Astrocyte of the cerebellum (primary cell): Measurements from ENCODE around the gene FGF1.

Source experiments
- DNase-seq: peaks from one replicate; pipeline ENCODE4 v3.0.0-alpha.2; 2011; ENCODE audit warnings: low read depth
- H3K4me3 ChIP-seq: 2 replicates; pipeline ENCODE4 v1.5.1; 2011; ENCODE audit warnings: mild to moderate bottlenecking, low read depth, low read length, moderate library complexity
- in situ Hi-C: cut with HindIII; loops from 2 replicates; pipeline ENCODE4 v1.10.0; 2017; ENCODE audit warnings: low sequenced_read_pairs
- TF ChIP-seq, protein P1 (sequence below): IDR thresholded peaks from 2 replicates; pipeline ENCODE4 v1.5.1; 2012; ENCODE audit warnings: low read length, low read depth, moderate library complexity, mild to moderate bottlenecking; ENCODE audit errors: missing control alignments

The FGF1 gene

DNA sequence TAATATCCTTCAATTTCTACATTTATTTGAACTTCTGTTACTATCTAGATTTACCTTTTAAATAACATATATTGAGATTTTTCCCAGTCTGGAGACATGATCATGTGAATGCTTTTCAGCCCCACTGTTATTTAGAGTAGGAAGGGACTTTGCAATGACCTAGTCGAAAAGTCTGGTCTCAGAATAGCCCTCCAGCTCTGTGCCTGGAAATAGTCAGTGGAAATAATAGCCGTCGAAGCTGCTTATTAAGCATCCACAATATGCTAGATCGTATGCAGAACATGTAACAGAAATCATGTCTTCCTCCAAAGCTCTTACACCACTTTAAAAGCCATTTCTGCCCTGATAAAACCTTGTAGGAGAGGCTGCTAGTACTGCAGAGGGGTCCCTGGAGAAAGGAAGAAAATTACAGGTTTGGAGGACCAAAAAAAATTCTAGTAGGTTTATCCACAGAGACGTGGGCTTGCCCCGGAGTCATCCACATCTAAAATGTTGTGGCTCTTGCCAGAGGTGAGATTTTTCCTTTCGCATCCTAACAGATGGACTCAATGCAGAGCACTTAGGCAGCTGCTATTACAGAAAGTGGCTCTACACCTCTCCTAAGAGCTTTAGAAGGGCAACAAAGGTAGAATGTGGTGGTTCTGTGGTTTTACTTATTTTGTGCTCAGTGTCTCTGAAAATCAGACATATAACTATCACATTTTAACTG is 2.5 kb upstream of the FGF1 start:
- in situ Hi-C loops, result loop anchor here (25.0 kb wide), 1 partner anchor 526 kb away; no protein-coding TSS in a partner anchor
- TF ChIP-seq, protein P1, sequence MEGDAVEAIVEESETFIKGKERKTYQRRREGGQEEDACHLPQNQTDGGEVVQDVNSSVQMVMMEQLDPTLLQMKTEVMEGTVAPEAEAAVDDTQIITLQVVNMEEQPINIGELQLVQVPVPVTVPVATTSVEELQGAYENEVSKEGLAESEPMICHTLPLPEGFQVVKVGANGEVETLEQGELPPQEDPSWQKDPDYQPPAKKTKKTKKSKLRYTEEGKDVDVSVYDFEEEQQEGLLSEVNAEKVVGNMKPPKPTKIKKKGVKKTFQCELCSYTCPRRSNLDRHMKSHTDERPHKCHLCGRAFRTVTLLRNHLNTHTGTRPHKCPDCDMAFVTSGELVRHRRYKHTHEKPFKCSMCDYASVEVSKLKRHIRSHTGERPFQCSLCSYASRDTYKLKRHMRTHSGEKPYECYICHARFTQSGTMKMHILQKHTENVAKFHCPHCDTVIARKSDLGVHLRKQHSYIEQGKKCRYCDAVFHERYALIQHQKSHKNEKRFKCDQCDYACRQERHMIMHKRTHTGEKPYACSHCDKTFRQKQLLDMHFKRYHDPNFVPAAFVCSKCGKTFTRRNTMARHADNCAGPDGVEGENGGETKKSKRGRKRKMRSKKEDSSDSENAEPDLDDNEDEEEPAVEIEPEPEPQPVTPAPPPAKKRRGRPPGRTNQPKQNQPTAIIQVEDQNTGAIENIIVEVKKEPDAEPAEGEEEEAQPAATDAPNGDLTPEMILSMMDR, result no peak
- H3K4me3 ChIP-seq, result no peak overlapping the region
- no peak for DNase-seq

DNA sequence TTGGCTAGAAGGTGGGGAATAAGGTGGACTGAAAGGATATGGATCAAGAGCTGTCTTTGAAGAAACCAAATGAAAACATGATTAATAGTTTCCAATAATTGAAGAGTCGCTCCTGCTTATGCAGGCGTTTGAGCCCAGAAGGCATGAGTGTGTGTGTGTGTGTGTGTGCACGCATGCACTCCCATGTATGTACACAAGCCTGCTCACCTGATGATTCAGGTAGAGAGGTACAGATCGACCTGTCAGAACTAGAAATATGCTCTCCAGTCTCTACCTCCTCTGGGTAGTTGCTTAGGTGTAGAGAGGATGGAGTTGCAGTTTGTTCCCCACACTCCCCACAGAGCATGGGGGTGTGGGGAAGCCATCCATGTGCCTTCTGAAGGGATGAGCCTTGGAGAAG is 1.1 kb upstream of the FGF1 start:
- no peak for DNase-seq
- H3K4me3 ChIP-seq, result no peak overlapping the region
- TF ChIP-seq, protein P1, result no peak
- in situ Hi-C loops, result loop anchor here (25.0 kb wide), 1 partner anchor 525 kb away; no protein-coding TSS in a partner anchor

- no peak overlapping the region for H3K4me3 ChIP-seq
- no peak for DNase-seq
- in situ Hi-C loops, result loop anchor here (25.0 kb wide), 1 partner anchor 524 kb away; no protein-coding TSS in a partner anchor
- TF ChIP-seq, protein P1, result no peak
These were observed 382 bp upstream of the FGF1 start for GRCh38 chr5:142686210-142686734.

- in situ Hi-C loops, result loop anchor here (25.0 kb wide), 1 partner anchor 522 kb away; no protein-coding TSS in a partner anchor
- DNase-seq, result no peak
- no peak overlapping the region for H3K4me3 ChIP-seq
- TF ChIP-seq, protein P1, result no peak
These were observed 1.3 kb downstream of the FGF1 start for GRCh38 chr5:142684508-142685041.

GRCh38 chr5:142683881-142684505 is 1.9 kb downstream of the FGF1 start:
- H3K4me3 ChIP-seq, result no peak overlapping the region
- in situ Hi-C loops, result loop anchor here (25.0 kb wide), 1 partner anchor 522 kb away; no protein-coding TSS in a partner anchor
- DNase-seq, result no peak
- TF ChIP-seq, protein P1, result no peak

DNA sequence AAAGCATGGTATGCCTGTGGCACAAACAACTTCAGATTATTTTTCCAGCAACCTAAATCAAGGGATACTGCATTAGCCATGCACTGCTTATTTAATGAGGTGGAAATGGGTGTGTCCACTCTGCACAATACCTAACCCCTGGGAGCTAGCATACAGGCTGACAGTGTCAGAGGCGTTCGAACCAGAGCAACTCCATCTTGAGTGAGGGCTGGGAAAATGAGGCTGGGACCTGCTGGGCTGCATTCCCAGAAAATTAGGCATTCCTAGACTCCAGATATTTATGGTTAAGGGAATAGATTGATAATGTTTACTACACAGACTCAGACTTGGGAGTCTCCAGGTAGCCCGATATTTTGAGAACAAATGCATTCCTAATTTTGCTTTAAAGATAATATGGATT is 2.8 kb downstream of the FGF1 start:
- no peak overlapping the region for H3K4me3 ChIP-seq
- TF ChIP-seq, protein P1, result no peak
- DNase-seq, result no peak
- in situ Hi-C loops, result loop anchor here (25.0 kb wide), 1 partner anchor 521 kb away; no protein-coding TSS in a partner anchor
